HepG2 (cell line): ENCODE measurements around the gene ZNF382. TPM values are rescaled to one million over a fixed set of nuclear protein-coding genes. Genes with fewer than 3 reads are reported as not detected.

Source experiments
- ARID3A ChIP-seq: IDR thresholded peaks from 2 replicates; pipeline ENCODE4 v1.6.1; 2012; ENCODE audit warnings: low read depth, low read length, improper control_type of control experiment
- ATF7 ChIP-seq, 2 experiments: fragments of 450-650 bp in 1 of 2; sonication (generic) in 1 of 2; formaldehyde crosslinking in 1 of 2; IDR thresholded peaks; 2 replicates each; pipeline versions ENCODE4 v1.4.0 to v1.6.1; 2016 to 2020; ENCODE audit warnings: antibody characterized with exemption in 1 of 2, mild to moderate bottlenecking in 1 of 2, missing genetic modification reagents in 1 of 2
- KAT2B ChIP-seq: fragments of 150-350 bp; IDR thresholded peaks from 2 replicates; pipeline ENCODE4 v1.6.1; 2014; ENCODE audit warnings: low read depth, low read length, borderline replicate concordance
- PATZ1 ChIP-seq: sonication (generic); formaldehyde crosslinking; IDR thresholded peaks from 2 replicates; pipeline ENCODE4 v1.4.0; 2020; ENCODE audit warnings: missing genetic modification reagents
- SP2 ChIP-seq: sonication (generic); formaldehyde crosslinking; IDR thresholded peaks from 2 replicates; pipeline ENCODE4 v1.5.1; 2020; ENCODE audit warnings: mild to moderate bottlenecking, missing genetic modification reagents
- THAP8 ChIP-seq: sonication (generic); formaldehyde crosslinking; IDR thresholded peaks from 2 replicates; pipeline ENCODE4 v1.5.1; 2020; ENCODE audit warnings: missing genetic modification reagents, mild to moderate bottlenecking, borderline replicate concordance
- XBP1 ChIP-seq: sonication (generic); formaldehyde crosslinking; IDR thresholded peaks from 2 replicates; pipeline ENCODE4 v1.5.0; 2020; ENCODE audit warnings: missing genetic modification reagents
- ZBTB33 ChIP-seq: sonication (generic); formaldehyde crosslinking; IDR thresholded peaks from 2 replicates; pipeline ENCODE4 v1.4.0; 2020; ENCODE audit warnings: missing genetic modification reagents
- ZMYM2 ChIP-seq: sonication (generic); formaldehyde crosslinking; IDR thresholded peaks from 2 replicates; pipeline ENCODE4 v1.8.0; 2022; ENCODE audit warnings: mild to moderate bottlenecking, missing genetic modification reagents
- ZNF138 ChIP-seq: sonication (generic); formaldehyde crosslinking; IDR thresholded peaks from 2 replicates; pipeline ENCODE4 v1.5.0; 2020; ENCODE audit warnings: mild to moderate bottlenecking, low read depth, missing genetic modification reagents
- ZNF143 ChIP-seq: sonication (generic); formaldehyde crosslinking; IDR thresholded peaks from 2 replicates; pipeline ENCODE4 v1.4.0; 2020; ENCODE audit warnings: missing genetic modification reagents
- ZNF205 ChIP-seq: IDR thresholded peaks from 2 replicates; pipeline ENCODE4 v1.6.1; 2018; ENCODE audit warnings: missing biosample characterization, missing genetic modification reagents
- ZNF251 ChIP-seq: sonication (generic); formaldehyde crosslinking; IDR thresholded peaks from 2 replicates; pipeline ENCODE4 v1.9.0; 2021; ENCODE audit warnings: mild to moderate bottlenecking, missing genetic modification reagents
- ZNF441 ChIP-seq: sonication (generic); formaldehyde crosslinking; IDR thresholded peaks from 2 replicates; pipeline ENCODE4 v1.7.0; 2021; ENCODE audit warnings: missing genetic modification reagents, borderline replicate concordance
- ZNF530 ChIP-seq: sonication (generic); formaldehyde crosslinking; IDR thresholded peaks from 2 replicates; pipeline ENCODE4 v1.5.0; 2020; ENCODE audit warnings: low read depth, mild to moderate bottlenecking, missing genetic modification reagents
- ZNF687 ChIP-seq: sonication (generic); formaldehyde crosslinking; IDR thresholded peaks from 2 replicates; pipeline ENCODE4 v1.5.1; 2020; ENCODE audit warnings: mild to moderate bottlenecking, missing genetic modification reagents, moderate library complexity
- ZNF724P ChIP-seq: sonication (generic); formaldehyde crosslinking; IDR thresholded peaks from 2 replicates; pipeline ENCODE4 v1.8.0; 2022; ENCODE audit warnings: missing genetic modification reagents, borderline replicate concordance
- polyA plus RNA-seq, 8 experiments: library from polyadenylated mRNA; depleted of rRNA in 3 of 8; stranded (reverse) in 7 of 8; unstranded in 1 of 8; fragments of >200 nt; fragmentation: Illumina TruSeq in 4 of 8; extraction: Trizol in 4 of 8; gene quantifications; 2 replicates each; pipeline versions ENCODE4 v1.2.1 to v1.2.3, GENCODE V29; 2011 to 2016; ENCODE audit warnings: low read depth in 4 of 8, missing spikeins in 1 of 8, mixed read lengths in 1 of 8; ENCODE audit not compliant: insufficient read depth in 1 of 8
- total RNA-seq, 5 experiments: library from RNA; depleted of rRNA; stranded (reverse); fragments of >200 nt; fragmentation: Illumina TruSeq; extraction: Trizol; gene quantifications; 2 replicates each; pipeline ENCODE4 v1.2.3, GENCODE V29; 2016; ENCODE audit warnings: low read depth in 1 of 5

Gene ZNF382
- total and polyA plus RNA-seq, 2 of the 13 experiments (the other 11 are each of a cell fraction or from before 2014, with no cell fraction given): 2.3 to 6.8 TPM

- TF ChIP-seq ZNF687 (CRISPR knock-in tag): peak; percentile 94
- no peak for TF ChIP-seq ZNF138 (CRISPR knock-in tag)
- TF ChIP-seq SP2 (CRISPR knock-in tag): peak; percentile 59; the same call in 1 of the 2 replicates
- no peak for TF ChIP-seq ARID3A
- TF ChIP-seq THAP8 (CRISPR knock-in tag): no peak
- TF ChIP-seq ZNF251 (CRISPR knock-in tag): 0 out of 2 replicates have a peak, but pooled peaks have one; percentile 31
- TF ChIP-seq ZNF530 (CRISPR knock-in tag): no peak
- peak; percentile 17; the same call in 1 of the 2 replicates for TF ChIP-seq PATZ1
- TF ChIP-seq ZNF143 (CRISPR knock-in tag): peak; percentile 99
- TF ChIP-seq ZNF724P (CRISPR knock-in tag): peak; percentile 47; the same call in 1 of the 2 replicates
- TF ChIP-seq XBP1 (CRISPR knock-in tag): no peak
- TF ChIP-seq ZNF441: peak; percentile 69; the same call in 1 of the 2 replicates
- peak; percentile 24; the same call in 1 of the 2 replicates for TF ChIP-seq ZNF205 (CRISPR knock-in tag)
- no peak; the same call in 1 of the 2 replicates for TF ChIP-seq ZBTB33 (CRISPR knock-in tag)
- 0 out of 2 replicates have a peak, but pooled peaks have one; percentile 53 for TF ChIP-seq ZMYM2 (CRISPR knock-in tag)
- no peak for TF ChIP-seq KAT2B
- TF ChIP-seq ATF7 (IDR thresholded peaks at IDR 0.05): peak; percentile 64
- no peak for TF ChIP-seq ATF7 (CRISPR knock-in tag; IDR thresholded peaks at IDR 0.05)
Observed at GRCh38 chr19:36573020-36573894, 31.9 kb upstream of the ZNF382 start, which contains the start of gene ZNF529 (continued).
